ENCODE results near the gene SERGEF.

Gene SERGEF

DNA sequence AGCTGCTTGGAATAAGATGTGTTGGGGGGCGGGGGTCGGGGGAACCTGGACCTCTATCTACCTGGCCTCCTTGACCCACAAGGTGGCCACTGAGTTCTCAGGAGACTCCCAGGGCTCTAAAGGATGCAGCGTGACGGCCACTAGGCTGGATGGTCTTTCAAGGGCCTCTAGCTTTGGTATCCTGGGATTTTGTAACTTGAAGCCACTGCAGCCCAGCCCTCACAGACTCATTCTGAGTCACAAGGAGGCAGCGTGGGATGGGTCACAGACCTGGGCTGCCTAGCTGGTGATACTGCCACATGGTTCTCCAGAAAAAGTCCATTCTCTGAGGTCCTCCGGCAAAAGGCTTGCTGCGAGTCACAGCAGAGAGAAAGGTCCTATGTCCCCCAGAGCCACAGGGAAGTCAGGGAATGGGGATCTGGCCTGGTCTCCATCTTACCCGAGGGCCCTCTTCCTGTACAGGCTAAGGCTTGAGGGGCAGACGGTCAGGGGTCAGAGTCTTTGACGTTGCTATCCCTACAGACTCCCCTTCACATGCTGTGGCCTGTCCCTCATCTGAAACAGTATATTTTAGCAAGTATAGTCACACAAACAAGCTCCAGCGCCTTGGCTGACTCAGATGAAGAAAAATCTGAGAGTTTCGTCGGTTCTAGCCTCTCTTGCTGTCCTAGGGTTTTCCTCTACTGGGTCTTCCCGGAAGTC, 225.9 kb downstream of the SERGEF start:
- no peaks in the 10 kb centered on the region for H3K79me2 ChIP-seq
- no peaks in the 10 kb centered on the region for H3K4me1 ChIP-seq
- TF ChIP-seq, protein P1, sequence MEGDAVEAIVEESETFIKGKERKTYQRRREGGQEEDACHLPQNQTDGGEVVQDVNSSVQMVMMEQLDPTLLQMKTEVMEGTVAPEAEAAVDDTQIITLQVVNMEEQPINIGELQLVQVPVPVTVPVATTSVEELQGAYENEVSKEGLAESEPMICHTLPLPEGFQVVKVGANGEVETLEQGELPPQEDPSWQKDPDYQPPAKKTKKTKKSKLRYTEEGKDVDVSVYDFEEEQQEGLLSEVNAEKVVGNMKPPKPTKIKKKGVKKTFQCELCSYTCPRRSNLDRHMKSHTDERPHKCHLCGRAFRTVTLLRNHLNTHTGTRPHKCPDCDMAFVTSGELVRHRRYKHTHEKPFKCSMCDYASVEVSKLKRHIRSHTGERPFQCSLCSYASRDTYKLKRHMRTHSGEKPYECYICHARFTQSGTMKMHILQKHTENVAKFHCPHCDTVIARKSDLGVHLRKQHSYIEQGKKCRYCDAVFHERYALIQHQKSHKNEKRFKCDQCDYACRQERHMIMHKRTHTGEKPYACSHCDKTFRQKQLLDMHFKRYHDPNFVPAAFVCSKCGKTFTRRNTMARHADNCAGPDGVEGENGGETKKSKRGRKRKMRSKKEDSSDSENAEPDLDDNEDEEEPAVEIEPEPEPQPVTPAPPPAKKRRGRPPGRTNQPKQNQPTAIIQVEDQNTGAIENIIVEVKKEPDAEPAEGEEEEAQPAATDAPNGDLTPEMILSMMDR (IDR thresholded peaks at IDR 0.05) = no peak
- no peak overlapping the region for H3K9ac ChIP-seq
- no peak overlapping the region for H3K4me3 ChIP-seq (ENCODE audit: low read depth, low read length)
- no peaks in the 10 kb centered on the region for H3K36me3 ChIP-seq (ENCODE audit: control insufficient read depth, insufficient read depth, low read length)
- no peaks in the 10 kb centered on the region for H3K9me3 ChIP-seq (ENCODE audit: control insufficient read depth, low read length)
- no peaks in the 10 kb centered on the region for H3K27me3 ChIP-seq (ENCODE audit: control insufficient read depth, insufficient read depth, low read length)
- H3K27ac ChIP-seq = no peak overlapping the region
- H2AFZ ChIP-seq = no peak overlapping the region
- no peak overlapping the region for H3K4me2 ChIP-seq (ENCODE audit: low read length)

DNA sequence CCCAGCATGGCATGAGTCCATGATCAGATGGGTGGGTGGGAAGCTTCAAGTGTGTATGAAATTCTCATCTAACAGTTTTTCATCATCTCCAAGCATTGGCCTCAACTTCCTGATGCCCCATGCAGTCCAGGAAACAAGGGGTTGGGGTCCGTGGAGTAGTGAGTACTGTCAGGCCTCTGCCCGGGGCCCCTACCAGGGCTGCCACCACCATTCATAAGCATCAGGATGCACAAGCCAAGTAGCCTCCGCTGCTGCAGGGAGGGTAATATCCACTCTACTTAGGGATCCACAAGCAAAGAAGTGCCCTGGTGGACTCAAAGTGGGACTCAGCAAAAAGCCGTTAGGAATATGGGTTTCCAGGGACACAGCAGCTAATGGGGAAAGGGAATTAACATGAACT, 229.0 kb downstream of the SERGEF start:
- TF ChIP-seq, protein P1 (IDR thresholded peaks at IDR 0.05) = no peak
- Histone ChIP-seq H2AFZ (no peak overlapping the region), H3K27ac (no peak overlapping the region)

DNA sequence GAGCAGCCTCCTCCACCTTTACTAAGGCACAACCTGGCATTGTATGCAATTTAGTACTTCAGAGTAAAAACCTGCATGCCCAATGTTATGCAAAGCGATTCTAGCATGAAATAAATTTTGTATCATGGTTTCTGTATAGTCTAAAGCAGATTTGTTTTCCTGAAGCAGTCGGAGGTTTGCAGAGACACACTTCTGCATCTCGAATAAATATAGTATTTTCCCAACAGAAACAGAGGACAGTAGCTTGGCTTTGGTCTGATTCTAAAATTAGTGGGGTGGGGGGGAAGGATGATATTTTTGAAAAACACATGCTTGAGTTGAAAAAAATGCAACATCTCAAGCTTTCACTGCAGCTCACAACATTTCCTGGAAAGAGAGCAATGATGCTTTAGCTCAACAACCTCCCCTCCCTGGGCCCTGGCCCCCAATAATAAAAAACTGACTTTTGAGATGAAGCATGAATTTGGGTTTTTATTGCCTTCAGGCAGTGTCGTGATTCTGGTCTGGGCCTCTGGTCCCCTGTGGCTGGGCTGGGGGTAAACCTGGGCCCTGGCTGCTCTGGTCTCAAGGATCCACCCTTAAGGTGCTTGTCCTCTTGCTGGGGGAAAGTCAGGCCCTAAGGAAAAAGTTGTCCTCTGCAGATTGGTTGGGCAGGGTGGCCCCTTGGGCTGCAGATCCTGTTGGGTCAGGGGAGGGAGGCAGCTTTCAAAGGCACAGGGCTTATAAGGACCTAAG, 230.1 kb downstream of the SERGEF start:
- Histone ChIP-seq H3K79me2 (no peaks in the 10 kb centered on the region), H3K9ac (no peak overlapping the region), H3K36me3 (ENCODE audit: control insufficient read depth, insufficient read depth, low read length) (no peaks in the 10 kb centered on the region), H3K4me1 (no peaks in the 10 kb centered on the region), H3K4me3 (ENCODE audit: low read depth, low read length) (no peak overlapping the region), H3K9me3 (ENCODE audit: control insufficient read depth, low read length) (no peaks in the 10 kb centered on the region), H3K4me2 (ENCODE audit: low read length) (no peak overlapping the region), H3K27ac (no peak overlapping the region), H2AFZ (no peak overlapping the region), H3K27me3 (ENCODE audit: control insufficient read depth, insufficient read depth, low read length) (no peaks in the 10 kb centered on the region)
- TF ChIP-seq, protein P1 (IDR thresholded peaks at IDR 0.05) = no peak

More for the DNA sequence above, 229.0 kb downstream of the SERGEF start:
- H3K9ac ChIP-seq = no peak overlapping the region
- no peak overlapping the region for H3K4me2 ChIP-seq (ENCODE audit: low read length)
- H3K36me3 ChIP-seq (ENCODE audit: control insufficient read depth, insufficient read depth, low read length) = no peaks in the 10 kb centered on the region
- H3K4me3 ChIP-seq (ENCODE audit: low read depth, low read length) = no peak overlapping the region
- no peaks in the 10 kb centered on the region for H3K9me3 ChIP-seq (ENCODE audit: control insufficient read depth, low read length)
- no peaks in the 10 kb centered on the region for H3K27me3 ChIP-seq (ENCODE audit: control insufficient read depth, insufficient read depth, low read length)
- no peaks in the 10 kb centered on the region for H3K4me1 ChIP-seq
- H3K79me2 ChIP-seq = no peaks in the 10 kb centered on the region

DNA sequence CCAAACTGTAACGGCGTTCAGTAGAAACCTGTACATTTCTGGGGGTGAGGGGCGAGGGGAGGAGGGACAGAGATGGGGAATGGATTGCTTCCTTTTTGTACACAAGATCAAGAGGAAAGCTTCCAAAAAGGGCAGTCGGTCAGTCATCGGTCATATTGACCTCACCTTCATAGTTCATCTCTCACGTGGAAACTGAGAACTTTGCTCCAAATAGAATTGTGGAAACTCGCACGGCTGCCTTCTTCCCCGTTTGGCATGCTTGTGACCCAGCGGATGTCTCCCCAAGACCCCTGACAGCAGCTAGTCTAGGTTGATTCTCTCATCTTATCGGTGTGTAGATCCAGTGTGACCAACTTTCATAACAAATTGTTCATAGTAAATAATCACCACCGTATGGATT, 230.7 kb downstream of the SERGEF start:
- no peak overlapping the region for H2AFZ ChIP-seq
- no peak overlapping the region for H3K27ac ChIP-seq
- H3K27me3 ChIP-seq (ENCODE audit: control insufficient read depth, insufficient read depth, low read length) = no peaks in the 10 kb centered on the region
- no peaks in the 10 kb centered on the region for H3K9me3 ChIP-seq (ENCODE audit: control insufficient read depth, low read length)
- no peaks in the 10 kb centered on the region for H3K36me3 ChIP-seq (ENCODE audit: control insufficient read depth, insufficient read depth, low read length)
- H3K9ac ChIP-seq = no peak overlapping the region
- TF ChIP-seq, protein P1 (IDR thresholded peaks at IDR 0.05) = no peak
- no peak overlapping the region for H3K4me2 ChIP-seq (ENCODE audit: low read length)
- no peaks in the 10 kb centered on the region for H3K4me1 ChIP-seq
- H3K79me2 ChIP-seq = no peaks in the 10 kb centered on the region
- no peak overlapping the region for H3K4me3 ChIP-seq (ENCODE audit: low read depth, low read length)
